ES-I3 (cell line): Measurements from ENCODE around the gene EFNA3.

Source experiments
- H3K36me3 ChIP-seq: 2 replicates; pipeline ENCODE4 v1.6.1; 2013; ENCODE audit warnings: mild to moderate bottlenecking, low read length, control low read depth, moderate library complexity; ENCODE audit not compliant: insufficient read depth
- H3K4me1 ChIP-seq: 2 replicates; pipeline ENCODE4 v1.6.1; 2013; ENCODE audit warnings: mild to moderate bottlenecking, control low read depth, low read length; ENCODE audit not compliant: insufficient read depth
- H3K9ac ChIP-seq: 2 replicates; pipeline ENCODE4 v1.6.1; 2013; ENCODE audit warnings: low read depth, mild to moderate bottlenecking, low read length, moderate library complexity
- H3K9me3 ChIP-seq: 2 replicates; pipeline ENCODE4 v1.6.1; 2013; ENCODE audit warnings: mild to moderate bottlenecking, low read length, moderate library complexity; ENCODE audit not compliant: control insufficient read depth, insufficient read depth

EFNA3 gene

GRCh38 chr1:155092131-155092530 lies 13.5 kb downstream of the EFNA3 start:
- Histone ChIP-seq H3K4me1 (peaks cover 7% of the 10 kb centered on the region; the same call in 1 of the 2 replicates), H3K9me3 (no peaks in the 10 kb centered on the region), H3K9ac (no peak overlapping the region)

GRCh38 chr1:155092641-155093040 lies 14.0 kb downstream of the EFNA3 start:
- Histone ChIP-seq H3K9me3 (no peaks in the 10 kb centered on the region), H3K4me1 (peaks cover 4% of the 10 kb centered on the region; the same call in 1 of the 2 replicates), H3K36me3 (no peaks in the 10 kb centered on the region), H3K9ac (no peak overlapping the region)

More at GRCh38 chr1:155092131-155092530, 13.5 kb downstream of the EFNA3 start:
- no peaks in the 10 kb centered on the region for H3K36me3 ChIP-seq

DNA sequence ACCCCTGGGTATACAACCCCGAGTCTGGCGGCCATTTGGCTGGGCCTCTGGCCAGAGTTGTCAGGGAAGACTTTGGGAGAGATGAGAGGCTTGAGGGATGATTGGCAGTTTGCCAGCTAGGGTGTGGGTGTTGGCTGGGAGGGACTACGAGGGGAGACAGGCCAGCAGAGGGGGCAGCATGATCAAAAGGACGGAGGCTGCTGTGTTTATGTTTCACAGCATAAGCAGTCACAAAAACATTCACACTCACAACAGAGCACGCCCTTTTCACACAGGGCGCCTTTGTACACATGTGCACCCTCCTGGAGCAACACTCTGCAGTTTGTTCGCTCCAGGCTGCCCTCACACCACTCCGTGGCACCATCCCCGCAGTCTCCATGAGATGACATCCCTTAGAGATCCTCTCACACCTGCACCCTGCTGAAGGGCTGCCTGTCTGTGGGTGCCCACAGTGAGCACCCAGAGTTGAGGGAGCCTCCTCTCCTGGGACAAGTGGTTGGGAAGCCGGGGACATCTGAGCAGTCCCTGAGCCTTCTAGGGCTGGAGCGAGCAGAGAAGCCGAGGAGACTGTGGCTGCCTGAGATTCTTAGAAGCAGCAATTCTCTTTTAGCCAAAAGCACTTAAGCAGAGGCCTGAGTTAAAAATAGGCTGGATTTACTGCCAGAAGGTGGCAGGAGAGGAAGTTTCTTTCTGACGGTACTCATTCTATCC lies 15.4 kb downstream of the EFNA3 start:
- Histone ChIP-seq H3K36me3 (no peaks in the 10 kb centered on the region), H3K9ac (no peak overlapping the region), H3K4me1 (peaks cover 4% of the 10 kb centered on the region; the same call in 1 of the 2 replicates), H3K9me3 (no peaks in the 10 kb centered on the region)

- H3K4me1 ChIP-seq = peaks cover 4% of the 10 kb centered on the region; the same call in 1 of the 2 replicates
- H3K9ac ChIP-seq = no peak overlapping the region
- no peaks in the 10 kb centered on the region for H3K36me3 ChIP-seq
- no peaks in the 10 kb centered on the region for H3K9me3 ChIP-seq
Measured at GRCh38 chr1:155094622-155094948, 15.9 kb downstream of the EFNA3 start.

GRCh38 chr1:155099331-155099730 lies 20.7 kb downstream of the EFNA3 start:
- H3K9ac ChIP-seq = no peak overlapping the region
- no peaks in the 10 kb centered on the region for H3K4me1 ChIP-seq
- H3K9me3 ChIP-seq = no peaks in the 10 kb centered on the region
- H3K36me3 ChIP-seq = no peaks in the 10 kb centered on the region

DNA sequence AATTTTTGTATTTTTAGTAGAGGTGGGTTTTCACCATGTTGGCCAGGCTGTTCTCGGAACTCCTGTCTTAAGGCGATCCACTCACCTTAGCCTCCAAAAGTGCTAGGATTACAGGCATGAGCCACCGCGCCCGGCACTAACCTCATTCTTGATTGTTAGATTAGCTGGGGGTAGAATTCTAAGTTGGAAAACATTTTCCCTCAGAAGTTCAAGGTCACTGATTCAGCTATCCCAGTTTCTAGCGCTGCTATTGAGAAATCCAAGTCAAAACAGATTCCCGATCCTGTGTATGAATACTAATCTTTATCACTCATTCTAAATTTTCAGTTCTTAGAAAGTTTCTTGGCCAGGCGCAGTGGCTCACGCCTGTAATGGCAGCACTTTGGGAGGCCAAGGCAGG lies 24.7 kb downstream of the EFNA3 start:
- no peaks in the 10 kb centered on the region for H3K36me3 ChIP-seq
- no peak overlapping the region for H3K9ac ChIP-seq
- no peaks in the 10 kb centered on the region for H3K4me1 ChIP-seq
- no peaks in the 10 kb centered on the region for H3K9me3 ChIP-seq

DNA sequence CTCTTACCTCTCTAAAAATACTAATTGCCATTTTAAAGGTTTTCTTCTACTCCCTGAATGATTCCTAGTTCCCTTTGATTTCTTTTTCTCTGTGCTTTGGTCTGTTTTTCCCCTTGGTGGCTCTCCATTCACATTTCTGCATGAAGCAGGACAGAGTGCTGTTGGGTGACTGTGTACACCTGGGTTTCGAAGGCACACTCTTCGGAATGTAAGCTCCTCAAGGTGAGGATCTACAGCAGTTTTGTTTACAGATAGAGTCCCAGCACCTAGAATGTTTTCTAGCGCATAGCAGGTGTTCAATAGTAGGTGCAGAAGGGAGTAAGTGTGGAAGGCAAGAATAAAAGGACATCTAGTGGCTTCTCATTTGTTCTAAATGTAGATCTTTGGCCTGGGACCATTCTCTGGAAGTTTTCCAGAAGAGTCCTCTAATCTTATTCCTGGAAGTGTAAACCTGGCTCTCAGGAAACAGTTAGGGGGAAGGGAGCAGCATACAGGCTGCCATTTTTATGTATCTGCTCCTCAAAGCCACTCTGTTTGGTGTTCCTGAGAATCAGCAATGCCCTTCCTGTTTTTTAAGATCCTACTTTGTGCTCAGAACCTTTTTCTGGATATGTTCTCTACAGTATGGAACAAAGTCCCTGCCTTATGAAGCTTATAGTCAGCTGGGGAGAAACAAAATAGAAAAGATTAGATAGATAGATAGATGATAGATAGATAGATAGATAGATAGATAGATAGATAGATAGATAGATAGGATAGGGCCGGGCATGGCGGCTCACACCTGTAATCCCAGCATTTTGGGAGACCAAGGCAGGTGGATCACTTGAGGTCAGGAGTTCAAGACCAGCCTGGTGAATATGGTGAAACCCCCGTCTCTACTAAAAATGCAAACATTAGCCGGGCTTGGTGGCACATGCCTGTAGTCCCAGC lies 26.2 kb downstream of the EFNA3 start:
- Histone ChIP-seq H3K9me3 (no peaks in the 10 kb centered on the region), H3K9ac (no peak overlapping the region), H3K4me1 (no peaks in the 10 kb centered on the region), H3K36me3 (no peaks in the 10 kb centered on the region)

GRCh38 chr1:155105604-155106011 lies 27.0 kb downstream of the EFNA3 start:
- no peaks in the 10 kb centered on the region for H3K4me1 ChIP-seq
- no peak overlapping the region for H3K9ac ChIP-seq

GRCh38 chr1:155106862-155107261 lies 28.2 kb downstream of the EFNA3 start:
- no peaks in the 10 kb centered on the region for H3K9me3 ChIP-seq
- no peaks in the 10 kb centered on the region for H3K36me3 ChIP-seq
- no peak overlapping the region for H3K9ac ChIP-seq
- no peaks in the 10 kb centered on the region for H3K4me1 ChIP-seq

More at GRCh38 chr1:155105604-155106011, 27.0 kb downstream of the EFNA3 start:
- Histone ChIP-seq H3K9me3 (no peaks in the 10 kb centered on the region), H3K36me3 (no peaks in the 10 kb centered on the region)

DNA sequence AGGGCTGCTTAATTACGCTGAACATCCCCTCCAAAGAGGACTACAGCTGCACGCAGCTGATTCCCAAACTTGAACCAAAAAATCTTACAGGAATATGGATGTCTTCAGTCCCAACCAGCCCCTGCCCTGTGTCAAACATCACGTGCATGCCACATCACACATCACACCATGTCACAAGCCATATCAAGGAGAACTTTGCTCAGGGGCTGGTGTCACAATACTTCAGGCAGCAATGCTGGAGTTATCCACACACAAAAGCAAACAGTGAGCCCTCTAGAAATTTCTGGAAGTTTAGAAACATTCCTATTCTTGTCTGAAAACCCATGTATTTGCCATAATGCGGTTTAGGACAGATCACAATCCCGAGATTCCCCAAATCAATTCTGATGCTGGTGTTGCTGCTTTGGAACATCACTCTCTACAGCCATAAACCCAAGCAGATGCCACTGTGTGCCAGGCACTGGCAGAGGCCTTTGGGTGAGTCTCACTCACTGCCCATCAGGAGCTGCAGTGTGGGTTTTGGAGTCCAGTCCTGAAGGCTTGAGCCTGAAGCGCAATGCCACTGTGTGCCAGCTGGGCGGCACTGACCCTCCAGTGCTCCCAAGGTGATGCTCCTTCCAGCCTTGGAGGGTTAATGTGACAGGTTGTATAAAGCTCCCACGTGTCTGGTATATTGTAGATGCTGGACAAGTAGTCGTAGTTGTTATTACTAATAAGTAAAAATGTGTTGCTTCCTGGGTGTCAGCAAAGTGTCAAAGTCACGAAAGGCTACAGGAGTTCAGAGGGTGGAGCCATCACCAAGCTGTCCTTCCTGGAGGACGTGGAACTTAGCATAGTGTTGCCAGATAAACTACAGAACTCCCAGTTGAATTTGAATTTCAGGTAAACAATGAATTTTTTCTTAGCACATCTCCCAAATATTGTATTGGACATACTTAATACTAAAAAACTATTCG lies 28.9 kb downstream of the EFNA3 start:
- H3K9ac ChIP-seq = no peak overlapping the region
- H3K9me3 ChIP-seq = no peaks in the 10 kb centered on the region
- H3K4me1 ChIP-seq = no peaks in the 10 kb centered on the region
- H3K36me3 ChIP-seq = no peaks in the 10 kb centered on the region

DNA sequence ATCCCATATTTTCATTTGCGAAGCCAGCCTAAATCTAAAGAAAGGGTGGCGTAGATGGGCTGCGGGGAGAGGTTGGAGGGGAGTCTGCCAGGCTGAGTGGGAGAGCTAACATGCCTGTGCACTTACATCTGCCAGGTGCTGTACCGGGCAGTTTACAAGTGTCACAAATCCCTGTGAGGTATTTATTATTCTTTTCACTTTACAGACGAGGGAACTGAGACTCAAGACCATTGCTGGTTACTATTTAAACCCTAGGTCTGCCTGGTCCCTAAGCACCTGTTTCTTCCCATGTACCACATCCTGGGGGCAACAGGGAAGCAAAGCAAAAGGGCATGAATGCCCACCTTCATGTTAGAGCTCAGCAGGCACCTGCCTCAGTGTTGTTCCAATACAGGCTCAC lies 29.7 kb downstream of the EFNA3 start:
- no peaks in the 10 kb centered on the region for H3K36me3 ChIP-seq
- no peak overlapping the region for H3K9ac ChIP-seq
- no peaks in the 10 kb centered on the region for H3K9me3 ChIP-seq
- H3K4me1 ChIP-seq = no peaks in the 10 kb centered on the region

DNA sequence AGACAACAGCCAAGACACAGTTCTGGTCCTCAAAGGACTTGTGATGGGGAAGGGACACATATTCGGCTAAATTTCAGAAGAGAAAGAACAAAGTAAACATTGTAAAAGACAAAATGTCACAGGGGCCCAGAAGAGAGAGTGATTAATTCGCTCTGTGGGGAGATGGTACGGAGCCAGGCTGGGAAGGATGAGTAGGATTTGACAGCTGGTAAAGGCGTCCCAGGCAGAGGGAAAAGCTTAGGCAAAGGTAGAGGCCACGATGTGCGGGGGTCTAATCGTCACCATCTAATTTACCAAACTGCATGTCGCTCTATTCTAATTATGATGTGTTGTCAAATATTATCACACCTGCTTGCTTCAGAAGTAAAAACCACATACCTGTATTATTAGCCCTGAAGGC lies 31.7 kb downstream of the EFNA3 start:
- no peaks in the 10 kb centered on the region for H3K36me3 ChIP-seq
- H3K9me3 ChIP-seq = no peaks in the 10 kb centered on the region
- H3K9ac ChIP-seq = no peak overlapping the region
- 0 out of 2 replicates have a peak, but pooled peaks cover 3% of the 10 kb centered on the region for H3K4me1 ChIP-seq

DNA sequence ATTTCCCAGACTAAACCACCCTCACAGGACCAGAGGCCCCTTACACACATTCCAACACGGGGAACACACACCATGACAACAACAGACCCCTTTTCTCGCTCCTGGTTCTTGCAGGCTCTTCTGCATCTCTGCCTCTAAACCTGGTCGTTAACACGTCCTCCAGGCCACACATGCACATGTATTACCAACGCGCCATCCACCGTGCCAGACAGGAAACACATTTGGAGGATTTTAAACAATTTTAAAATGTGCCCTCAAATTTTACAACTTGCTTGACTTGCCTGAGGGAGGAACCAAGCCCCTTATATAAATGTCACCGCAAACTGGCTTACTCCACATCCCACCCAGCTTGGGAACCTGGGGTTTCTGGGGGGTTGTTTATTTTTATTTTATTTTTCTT lies 32.2 kb downstream of the EFNA3 start:
- Histone ChIP-seq H3K36me3 (no peaks in the 10 kb centered on the region), H3K4me1 (0 out of 2 replicates have a peak, but pooled peaks cover 3% of the 10 kb centered on the region), H3K9me3 (no peaks in the 10 kb centered on the region), H3K9ac (no peak overlapping the region)

DNA sequence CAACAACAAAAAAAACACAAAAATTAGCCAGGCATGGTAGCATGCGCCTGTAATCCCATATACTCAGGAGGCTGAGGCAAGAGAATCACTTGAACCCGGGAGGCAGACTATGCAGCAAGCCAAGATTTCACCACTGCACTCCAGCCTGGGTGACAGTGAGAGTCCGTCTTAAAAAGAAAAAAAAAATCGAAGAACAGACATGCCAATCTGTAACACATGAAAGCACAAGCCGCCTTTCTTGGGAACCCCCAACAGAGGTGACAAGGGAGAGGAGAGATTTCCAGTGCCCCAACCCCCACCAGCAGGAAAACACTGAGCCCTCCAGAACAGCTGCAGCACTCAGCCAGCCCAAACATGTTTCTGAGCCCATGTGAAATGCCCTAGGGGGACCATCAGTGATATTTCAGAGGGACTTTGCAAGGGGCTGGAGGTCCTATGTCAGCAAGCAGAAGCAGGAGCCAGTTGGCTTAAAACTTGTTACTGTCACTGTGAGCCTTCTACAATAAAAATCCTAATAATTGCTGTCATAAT lies 34.9 kb downstream of the EFNA3 start:
- H3K9me3 ChIP-seq = no peaks in the 10 kb centered on the region
- H3K9ac ChIP-seq = no peak overlapping the region
- no peaks in the 10 kb centered on the region for H3K36me3 ChIP-seq
- 0 out of 2 replicates have a peak, but pooled peaks cover 3% of the 10 kb centered on the region for H3K4me1 ChIP-seq
